Kidney (tissue), 14 donors: ENCODE data around the gene MANSC1. TPM values are rescaled to one million over a fixed set of nuclear protein-coding genes. Genes with fewer than 3 reads are reported as not detected.

Experiments used
- DNase-seq, 5 donors: peaks; one replicate each; pipeline ENCODE4 v3.0.0-alpha.2; 2013 to 2020
- FAIRE-seq: peaks from 2 replicates; lab custom pipeline; 2012; peaks lifted over from hg19 to GRCh38; lab: Jason Lieb, UNC
- H3K27ac ChIP-seq, 2 donors: one replicate each; pipeline ENCODE4 v1.7.0; 2013; ENCODE audit warnings: low read depth in 2 of 2, low read length in 2 of 2, inconsistent platforms in 1 of 2
- H3K27me3 ChIP-seq: one replicate; pipeline ENCODE4 v1.7.1; 2013; ENCODE audit warnings: low read length, inconsistent platforms; ENCODE audit not compliant: control insufficient read depth, insufficient read depth
- H3K36me3 ChIP-seq, 3 donors: one replicate each; pipeline versions ENCODE4 v1.7.0 to v1.7.1; 2013; ENCODE audit warnings: low read length in 3 of 3, control low read depth in 1 of 3, inconsistent platforms in 1 of 3; ENCODE audit not compliant: insufficient read depth in 3 of 3, control insufficient read depth in 2 of 3
- H3K4me1 ChIP-seq, 3 donors: one replicate each; pipeline versions ENCODE4 v1.7.0 to v1.7.1; 2013; ENCODE audit warnings: low read length in 3 of 3, inconsistent platforms in 1 of 3, low read depth in 1 of 3; ENCODE audit not compliant: control insufficient read depth in 2 of 3, insufficient read depth in 2 of 3
- H3K4me3 ChIP-seq, 3 donors: one replicate each; pipeline versions ENCODE4 v1.7.0 to v1.8.1; 2013; ENCODE audit warnings: low read length in 3 of 3, control low read depth in 1 of 3, inconsistent platforms in 1 of 3
- H3K9ac ChIP-seq, 3 donors: one replicate each; pipeline versions ENCODE4 v1.7.0 to v1.7.1; 2013; ENCODE audit warnings: low read length in 3 of 3, control low read depth in 1 of 3, inconsistent platforms in 1 of 3
- H3K9me3 ChIP-seq, 3 donors: one replicate each; pipeline versions ENCODE4 v1.7.0 to v1.7.1; 2013; ENCODE audit warnings: low read length in 3 of 3, control low read depth in 1 of 3, inconsistent platforms in 1 of 3; ENCODE audit not compliant: control insufficient read depth in 2 of 3, insufficient read depth in 1 of 3
- intact Hi-C: fragments of 100-400 bp; cut with DNase I; formaldehyde crosslinking; loops from one replicate; pipeline ENCODE4 v1.11.1; 2022
- polyA plus RNA-seq: library from polyadenylated mRNA; stranded (reverse); fragments of 350-450 nt; fragmentation: Illumina TruSeq; extraction: RNeasy Lipid Tissue Mini Kit (QIAGEN cat#74804); gene quantifications from one replicate; pipeline ENCODE4 v1.2.3, GENCODE V29; 2014; ENCODE audit warnings: low read depth, low replicate concordance; ENCODE audit not compliant: insufficient read depth
- total RNA-seq: library from RNA; stranded (reverse); fragmentation: NEBNext Ultra II Directional; extraction: Animal tissue kit (Norgen Biotek cat#: 25700); gene quantifications from one replicate; pipeline ENCODE4 v1.2.1, GENCODE V29; 2021
- TF ChIP-seq, protein P1 (sequence below): IDR thresholded peaks from 3 replicates; pipeline ENCODE4 v1.5.1; 2012; ENCODE audit warnings: mild to moderate bottlenecking, moderate library complexity, borderline replicate concordance; ENCODE audit not compliant: insufficient read depth; ENCODE audit errors: extremely low read depth
- donor health status: control.
- donor health status: control.
- donor health status: control.
- donor health status: control.
- donor health status: control.
- donor health status: DM: yes; HTN: yes; CAD: no.
- donor health status: Normal renal cell carcinoma (clear cell type).

MANSC1 gene
- total and polyA plus RNA-seq, 2 donors from 2014 or later: 14.1 to 38.7 TPM

GRCh38 chr12:12372946-12373722 lies 23.1 kb upstream of the MANSC1 start:
- no peak overlapping the region for H3K9ac ChIP-seq
- H3K27me3 ChIP-seq: no peaks in the 10 kb centered on the region
- no peak overlapping the region for H3K4me3 ChIP-seq
- H3K27ac ChIP-seq: no peak overlapping the region
- no peaks in the 10 kb centered on the region for H3K36me3 ChIP-seq
- FAIRE-seq (no peak), DNase-seq (no peak)
- intact Hi-C loops: loop anchor here (10.0 kb wide), 3 partner anchors 192 to 332 kb away; partner anchors contain the start of gene DUSP16
- TF ChIP-seq, protein P1, sequence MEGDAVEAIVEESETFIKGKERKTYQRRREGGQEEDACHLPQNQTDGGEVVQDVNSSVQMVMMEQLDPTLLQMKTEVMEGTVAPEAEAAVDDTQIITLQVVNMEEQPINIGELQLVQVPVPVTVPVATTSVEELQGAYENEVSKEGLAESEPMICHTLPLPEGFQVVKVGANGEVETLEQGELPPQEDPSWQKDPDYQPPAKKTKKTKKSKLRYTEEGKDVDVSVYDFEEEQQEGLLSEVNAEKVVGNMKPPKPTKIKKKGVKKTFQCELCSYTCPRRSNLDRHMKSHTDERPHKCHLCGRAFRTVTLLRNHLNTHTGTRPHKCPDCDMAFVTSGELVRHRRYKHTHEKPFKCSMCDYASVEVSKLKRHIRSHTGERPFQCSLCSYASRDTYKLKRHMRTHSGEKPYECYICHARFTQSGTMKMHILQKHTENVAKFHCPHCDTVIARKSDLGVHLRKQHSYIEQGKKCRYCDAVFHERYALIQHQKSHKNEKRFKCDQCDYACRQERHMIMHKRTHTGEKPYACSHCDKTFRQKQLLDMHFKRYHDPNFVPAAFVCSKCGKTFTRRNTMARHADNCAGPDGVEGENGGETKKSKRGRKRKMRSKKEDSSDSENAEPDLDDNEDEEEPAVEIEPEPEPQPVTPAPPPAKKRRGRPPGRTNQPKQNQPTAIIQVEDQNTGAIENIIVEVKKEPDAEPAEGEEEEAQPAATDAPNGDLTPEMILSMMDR: no peak
- H3K9me3 ChIP-seq: no peaks in the 10 kb centered on the region
- peaks cover 0 to 3% (median 0%) of the 10 kb centered on the region in 3 donors for H3K4me1 ChIP-seq

GRCh38 chr12:12367482-12367998 lies 17.5 kb upstream of the MANSC1 start:
- H3K9me3 ChIP-seq: no peaks in the 10 kb centered on the region
- intact Hi-C loops: no loop called here
- FAIRE-seq (no peak), DNase-seq (no peak)
- TF ChIP-seq, protein P1: no peak
- H3K27me3 ChIP-seq: no peaks in the 10 kb centered on the region
- no peaks in the 10 kb centered on the region for H3K4me1 ChIP-seq
- no peak overlapping the region for H3K27ac ChIP-seq
- H3K4me3 ChIP-seq: no peak overlapping the region
- no peak overlapping the region for H3K9ac ChIP-seq
- no peaks in the 10 kb centered on the region for H3K36me3 ChIP-seq

GRCh38 chr12:12366701-12367481 lies 16.8 kb upstream of the MANSC1 start:
- no peaks in the 10 kb centered on the region for H3K4me1 ChIP-seq
- H3K9me3 ChIP-seq: no peaks in the 10 kb centered on the region
- H3K36me3 ChIP-seq: no peaks in the 10 kb centered on the region
- intact Hi-C loops: no loop called here
- H3K27ac ChIP-seq: no peak overlapping the region
- FAIRE-seq (no peak), DNase-seq (no peak)
- no peaks in the 10 kb centered on the region for H3K27me3 ChIP-seq
- TF ChIP-seq, protein P1: no peak
- no peak overlapping the region for H3K4me3 ChIP-seq
- no peak overlapping the region for H3K9ac ChIP-seq
